Left forelimb (tissue), 1 donor: Measurements from ENCODE around the gene ABHD8.

Experiments
- DNase-seq: peaks from one replicate; pipeline ENCODE4 v3.0.0-alpha.2; 2018; ENCODE audit warnings: low spot score

The ABHD8 gene

DNA sequence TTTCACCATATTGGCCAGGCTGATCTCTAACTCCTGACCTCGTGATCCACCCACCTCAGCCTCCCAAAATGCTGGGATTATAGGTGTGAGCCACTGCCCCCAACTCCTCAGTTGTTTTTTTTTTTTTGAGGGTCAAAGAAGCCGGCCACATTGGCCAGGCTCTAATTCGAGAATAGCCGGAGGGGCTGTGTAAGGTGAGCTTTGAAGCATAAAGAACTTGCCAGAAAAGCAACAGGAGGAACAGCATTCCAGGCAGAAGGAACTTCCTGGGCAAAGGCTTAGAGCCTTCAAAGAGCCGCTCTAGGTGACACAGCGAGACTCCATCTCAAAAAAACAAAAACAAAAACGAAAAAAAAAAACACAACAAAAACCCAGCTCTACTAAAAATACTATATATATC, 37.2 kb downstream of the ABHD8 start:
- no peak for DNase-seq

- DNase-seq = no peak
Measured at GRCh38 chr19:17264641-17264979, 38.6 kb downstream of the ABHD8 start, which contains the start of gene USHBP1. USHBP1 (minus strand) TSS chr19:17264745; CDS start chr19:17264299, 446 bp downstream.

DNA sequence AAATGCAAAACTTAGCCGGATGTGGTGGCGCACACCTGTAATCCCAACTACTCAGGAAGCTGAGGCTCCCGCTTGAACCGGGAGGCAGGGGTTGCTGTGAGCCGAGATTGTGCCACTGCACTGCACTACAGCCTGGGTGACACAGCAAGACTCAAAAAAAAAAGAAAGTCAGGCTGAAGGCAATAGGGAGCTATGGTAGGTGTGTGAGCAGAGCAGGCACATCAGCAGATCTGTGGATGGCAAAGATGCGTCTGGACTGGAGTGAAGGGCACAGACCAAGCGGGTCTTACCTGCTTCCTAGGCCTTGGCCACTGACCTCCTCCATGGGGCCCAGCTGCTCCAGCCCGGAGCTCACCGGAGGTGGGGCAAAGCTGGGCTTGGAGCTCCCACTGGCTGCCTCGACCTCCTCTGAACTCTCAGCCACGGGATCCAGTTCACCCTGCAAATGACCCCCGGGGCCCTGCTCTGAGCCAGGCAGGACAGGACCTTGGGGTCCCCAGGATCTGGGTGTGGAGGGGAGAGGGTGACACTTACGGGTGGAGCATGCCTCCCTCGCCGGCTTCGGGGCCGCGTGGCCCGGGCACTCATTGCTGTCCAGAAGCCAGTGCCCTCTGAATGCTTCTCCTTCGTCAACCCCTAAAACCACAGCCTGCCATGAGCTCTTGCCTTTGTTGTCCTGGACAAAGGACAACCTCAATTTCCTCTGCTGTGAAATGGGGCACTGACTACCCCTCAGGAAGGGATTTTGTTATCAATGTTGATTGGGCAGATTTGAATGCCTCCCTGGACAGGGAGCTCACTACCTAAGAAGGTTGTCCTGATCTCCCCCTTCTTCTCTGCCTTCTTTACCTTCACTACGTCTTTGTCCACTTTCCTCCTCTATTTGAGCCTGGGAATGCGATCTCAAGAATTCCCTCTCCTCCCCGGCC, 39.2 kb downstream of the ABHD8 start:
- DNase-seq = no peak

DNA sequence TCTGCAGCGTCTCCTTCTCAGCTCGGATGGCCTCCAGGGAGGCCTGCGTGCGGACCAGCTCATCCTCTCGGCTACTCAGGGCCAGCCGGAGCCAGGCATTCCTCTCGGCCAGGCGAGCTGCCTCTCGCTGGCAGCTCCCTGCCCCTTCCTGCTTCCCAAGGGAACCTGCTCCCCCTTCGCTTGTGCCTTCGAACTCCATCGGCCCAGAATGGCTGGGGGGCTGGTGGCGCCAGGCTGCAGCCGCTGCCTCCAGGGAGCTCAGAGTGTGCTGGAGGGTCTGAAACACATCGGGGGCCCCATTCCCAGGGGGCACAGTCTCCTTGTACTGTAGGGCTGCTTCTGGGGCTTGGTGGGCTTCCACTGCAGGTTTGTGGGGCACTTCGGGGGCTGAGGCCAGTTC, 40.7 kb downstream of the ABHD8 start:
- no peak for DNase-seq

DNA sequence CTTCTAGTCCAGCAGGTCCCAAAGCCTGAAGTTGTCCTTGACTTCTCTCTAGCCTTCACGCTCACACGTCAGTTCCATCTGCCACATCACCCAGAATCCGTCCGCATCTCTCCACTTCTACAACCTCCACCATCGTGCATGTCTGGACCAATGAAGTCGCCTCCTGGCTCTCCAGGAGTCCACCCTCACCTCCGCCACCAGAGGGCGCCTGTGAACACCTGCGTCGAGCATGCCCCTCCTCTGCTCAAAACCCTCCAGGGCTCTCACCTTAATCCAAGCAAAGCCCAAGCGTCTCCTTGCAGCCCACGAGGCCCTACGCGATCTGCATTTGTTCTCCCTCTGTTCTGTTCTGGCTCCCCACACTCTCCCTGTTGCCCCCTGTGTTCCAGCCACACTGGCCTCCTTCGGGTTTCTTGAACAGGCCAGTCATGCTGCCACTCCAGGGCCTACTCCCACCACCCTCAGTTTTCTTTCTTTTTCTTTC, 42.3 kb downstream of the ABHD8 start:
- DNase-seq = no peak

GRCh38 chr19:17259934-17260333, 43.3 kb downstream of the ABHD8 start:
- DNase-seq = no peak

DNA sequence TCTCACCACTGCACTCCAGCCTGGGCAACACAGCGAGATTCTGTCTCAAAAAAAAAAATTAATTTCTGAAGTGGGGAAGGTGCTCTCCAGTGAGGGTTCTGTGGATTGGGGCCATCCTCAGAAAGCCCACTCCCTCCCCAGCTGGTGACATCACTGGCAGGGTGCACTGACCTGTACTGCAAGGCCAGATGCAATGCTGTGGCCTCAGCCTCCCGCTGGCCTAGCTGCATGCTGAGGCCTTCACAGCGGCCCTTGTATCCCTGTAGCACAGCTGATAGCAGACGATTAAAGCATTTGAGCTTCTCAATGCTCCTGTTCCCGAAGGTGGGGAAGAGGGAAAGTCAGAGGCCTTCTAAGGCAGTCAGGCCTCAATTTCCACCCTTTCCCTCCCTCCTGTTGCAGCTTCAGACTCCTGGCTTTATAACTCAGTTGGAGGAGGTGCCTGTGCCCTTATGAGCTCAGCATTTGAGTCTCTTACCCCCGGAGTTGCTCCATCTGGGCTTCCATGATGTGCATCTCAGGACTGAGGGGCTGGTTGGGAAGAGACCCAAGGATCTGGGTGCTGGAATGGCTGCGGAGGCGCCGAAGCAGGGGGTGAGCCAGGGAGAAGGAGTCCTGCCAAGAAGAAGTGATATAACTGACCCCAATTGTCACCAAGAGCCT, 44.0 kb downstream of the ABHD8 start:
- no peak for DNase-seq

DNA sequence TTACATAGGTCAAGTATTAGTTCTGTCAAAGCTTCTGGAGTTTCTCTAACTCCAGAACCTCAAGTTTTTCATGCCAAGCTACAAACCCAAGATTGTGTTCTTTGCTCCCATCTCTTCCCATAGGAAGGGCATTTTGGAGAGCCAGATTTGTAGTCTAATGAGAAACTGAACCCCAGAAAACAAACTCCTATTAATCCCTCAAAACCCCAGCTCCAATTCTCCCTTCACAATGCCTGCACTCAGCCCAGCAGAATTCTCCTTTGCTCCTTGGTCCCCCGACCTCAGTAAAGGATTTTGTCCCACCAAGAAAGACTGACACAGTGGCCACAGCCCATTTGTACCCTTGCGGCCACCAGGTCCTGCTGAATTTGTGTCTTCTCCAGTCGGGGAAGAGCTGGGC, 47.1 kb downstream of the ABHD8 start:
- no peak for DNase-seq

DNA sequence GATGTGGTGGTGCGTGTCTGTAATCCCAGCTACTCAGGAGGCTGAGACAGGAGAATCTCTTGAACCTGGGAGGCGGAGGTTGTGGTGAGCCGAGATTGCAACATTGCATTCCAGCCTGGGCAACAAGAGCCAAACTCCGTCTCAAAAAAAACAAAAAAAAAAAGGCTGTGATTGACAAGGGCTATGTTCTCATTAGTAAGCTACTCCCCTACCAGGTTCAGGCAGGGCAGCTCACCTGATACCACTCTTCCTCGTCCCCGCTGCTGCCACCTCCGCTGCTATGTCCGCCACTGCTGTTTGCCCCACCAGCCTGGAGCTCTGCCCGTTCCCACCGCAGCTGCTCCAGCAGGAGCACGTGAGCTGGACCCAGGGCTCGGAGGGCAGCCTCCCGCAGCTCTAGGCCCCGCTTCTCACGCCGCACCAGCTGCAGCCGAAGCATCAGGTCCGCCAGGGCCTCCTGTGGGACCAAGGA, 48.0 kb downstream of the ABHD8 start:
- no peak for DNase-seq

DNA sequence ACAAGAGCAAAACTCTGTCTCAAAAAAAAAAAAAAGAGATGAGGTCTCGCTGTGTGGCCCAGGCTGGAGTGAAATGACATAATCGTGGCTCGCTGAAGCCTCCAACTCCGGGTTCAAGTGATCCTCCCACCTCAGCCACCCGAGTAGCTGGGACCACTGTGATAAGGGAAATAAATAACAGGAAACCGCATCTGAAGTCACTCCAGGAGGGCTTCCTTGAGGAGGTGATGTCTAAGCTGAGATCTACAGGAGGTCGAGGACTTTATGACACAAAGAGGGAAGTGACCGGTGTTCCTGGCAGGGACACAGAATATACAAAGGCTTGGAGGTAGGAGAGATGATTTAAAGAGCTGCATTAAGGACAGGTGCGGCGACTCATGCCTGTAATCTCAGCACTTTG, 48.6 kb downstream of the ABHD8 start:
- DNase-seq = no peak

GRCh38 chr19:17249887-17250548, 53.2 kb downstream of the ABHD8 start:
- DNase-seq = no peak

DNA sequence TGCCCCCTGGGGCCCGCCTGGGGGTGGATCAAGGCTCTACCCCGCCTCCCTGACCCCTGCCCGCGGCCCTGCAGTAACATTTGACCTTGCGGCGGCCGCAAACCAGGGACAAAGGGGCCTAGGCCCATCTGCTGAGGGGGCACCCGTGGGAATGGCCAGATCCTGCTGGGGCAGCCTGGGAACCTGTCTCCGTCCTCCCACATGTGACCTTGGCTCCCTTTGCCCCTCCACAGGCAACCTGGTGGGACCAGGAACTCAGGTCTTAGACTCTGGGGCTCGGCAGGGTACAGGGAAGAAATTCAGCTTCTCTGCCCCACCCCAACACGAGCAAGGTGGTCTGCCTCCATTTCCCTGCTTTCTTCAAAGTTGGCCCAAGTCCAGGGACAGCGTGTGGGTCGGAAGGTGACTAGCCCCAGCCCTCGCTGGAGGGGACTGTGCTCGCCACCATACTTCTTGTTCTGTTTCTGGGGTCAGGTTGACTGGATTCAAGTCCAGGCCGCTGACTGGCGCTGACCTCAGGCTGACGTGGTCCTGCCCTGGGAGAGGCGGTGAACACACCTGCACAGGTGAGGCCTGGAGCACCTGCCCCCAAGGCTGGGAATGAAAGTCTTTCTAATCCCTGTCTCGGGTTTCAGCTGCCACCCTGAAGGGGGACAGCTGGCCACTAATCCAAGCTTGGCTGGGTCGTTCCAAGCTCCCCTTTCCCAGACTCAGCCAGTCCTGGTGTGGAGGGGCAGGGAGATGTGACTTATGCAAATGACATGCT, 55.0 kb downstream of the ABHD8 start:
- no peak for DNase-seq

- no peak for DNase-seq
Measured at GRCh38 chr19:17246681-17247425, 56.4 kb downstream of the ABHD8 start.

GRCh38 chr19:17245535-17245984, 57.7 kb downstream of the ABHD8 start, which contains the start of gene NR2F6:
NR2F6 (minus strand) TSS chr19:17245919; CDS start chr19:17245220, 699 bp downstream.
- no peak for DNase-seq

DNA sequence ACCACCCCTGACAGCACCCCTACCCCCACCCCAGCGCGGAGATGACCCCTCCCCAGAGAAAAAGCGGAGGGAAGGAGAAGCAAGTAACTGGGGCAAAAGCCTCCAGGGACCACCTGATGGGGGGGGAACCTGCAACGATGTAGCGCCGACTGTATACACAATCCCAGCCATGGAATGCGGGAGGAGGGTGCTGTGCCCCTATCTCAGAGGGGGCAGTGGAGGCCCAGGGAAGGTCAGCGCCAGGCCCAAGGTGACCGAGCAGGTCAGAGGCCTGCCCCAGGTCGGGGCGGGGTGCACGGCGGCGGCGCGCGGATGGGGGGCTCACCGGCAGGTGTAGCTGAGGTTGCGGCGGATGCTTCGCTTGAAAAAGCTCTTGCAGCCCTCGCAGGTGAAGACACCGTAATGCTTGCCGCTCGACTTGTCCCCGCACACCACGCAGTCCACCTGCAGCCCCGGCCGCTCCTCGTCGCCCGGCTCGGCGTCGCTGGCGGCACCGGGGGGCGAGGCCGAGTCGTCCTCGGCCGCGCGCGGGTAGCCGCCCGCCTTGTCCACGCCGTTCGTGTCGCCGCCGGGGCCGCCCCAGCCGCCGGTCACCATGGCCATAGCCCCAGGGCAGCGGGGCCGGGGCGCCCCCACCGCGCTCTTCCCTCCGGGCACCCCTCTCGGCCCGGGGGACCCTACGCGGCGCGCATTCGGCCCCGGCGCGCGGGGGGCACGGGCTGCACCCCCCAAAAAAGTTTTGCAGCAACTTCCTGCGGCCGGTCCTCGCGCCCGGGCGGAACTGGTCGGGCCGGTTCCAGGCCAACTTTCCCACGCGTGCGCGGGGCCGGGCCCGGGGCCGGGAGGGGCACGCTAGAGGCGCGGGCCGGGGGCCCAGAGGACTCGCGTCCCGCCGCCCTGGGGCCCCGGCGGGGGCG, 58.3 kb downstream of the ABHD8 start:
- DNase-seq = no peak

DNA sequence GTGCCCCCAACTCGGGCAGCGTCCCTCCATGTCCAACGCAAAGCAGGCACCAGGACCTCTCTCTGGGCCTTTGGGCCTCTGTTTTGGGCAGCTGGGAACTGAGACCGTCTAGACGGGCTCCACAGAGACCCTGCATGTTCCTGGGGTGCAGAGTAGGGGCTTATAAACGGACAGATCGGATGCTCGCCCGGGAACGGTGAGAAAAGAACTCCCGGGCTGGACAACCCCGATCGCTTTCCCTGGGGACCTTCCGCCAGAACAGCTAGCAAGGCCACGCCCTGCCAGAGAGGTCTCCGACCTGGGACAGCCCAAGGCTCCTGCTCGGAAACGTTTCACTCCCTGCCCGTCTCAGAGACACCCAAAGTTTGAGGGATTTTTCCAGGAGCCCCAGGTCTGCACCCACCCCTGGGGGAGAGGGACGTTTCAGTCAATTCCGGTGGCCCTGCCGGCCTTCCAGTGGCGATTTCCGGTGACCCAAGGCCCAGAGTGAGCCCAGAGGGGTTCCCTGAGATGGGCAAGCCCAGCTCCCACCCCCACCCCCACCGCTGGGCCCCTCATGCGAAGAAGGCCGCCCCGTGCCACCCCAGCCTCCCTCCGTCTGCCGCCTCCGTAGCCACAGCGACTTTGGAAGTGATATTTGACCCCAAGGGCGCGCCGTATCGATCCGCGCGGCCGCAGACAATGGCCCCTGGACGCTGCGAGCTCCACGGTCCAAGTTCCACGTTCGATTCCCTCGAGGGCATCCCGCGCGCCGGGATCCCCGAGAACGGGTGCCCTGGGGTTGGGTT, 59.2 kb downstream of the ABHD8 start:
- no peak for DNase-seq

- DNase-seq = no peak
Measured at GRCh38 chr19:17243211-17243829, 59.9 kb downstream of the ABHD8 start.

- DNase-seq = no peak
Measured at GRCh38 chr19:17242431-17243208, 60.6 kb downstream of the ABHD8 start.
